GM12892 (cell line): Measurements from ENCODE around the gene ST8SIA2.

Source experiments
- POLR2A ChIP-seq: IDR thresholded peaks from 2 replicates; pipeline ENCODE4 v1.6.1; 2011; ENCODE audit warnings: low read depth, low read length, control low read depth
- POLR2AphosphoS5 ChIP-seq: IDR thresholded peaks from 2 replicates; pipeline ENCODE4 v1.6.1; 2011; ENCODE audit warnings: low read depth, low read length, control low read depth
- TAF1 ChIP-seq: IDR thresholded peaks from 2 replicates; pipeline ENCODE4 v1.6.1; 2011; ENCODE audit warnings: low read depth, mild to moderate bottlenecking, control low read depth, low read length, borderline replicate concordance

DNA sequence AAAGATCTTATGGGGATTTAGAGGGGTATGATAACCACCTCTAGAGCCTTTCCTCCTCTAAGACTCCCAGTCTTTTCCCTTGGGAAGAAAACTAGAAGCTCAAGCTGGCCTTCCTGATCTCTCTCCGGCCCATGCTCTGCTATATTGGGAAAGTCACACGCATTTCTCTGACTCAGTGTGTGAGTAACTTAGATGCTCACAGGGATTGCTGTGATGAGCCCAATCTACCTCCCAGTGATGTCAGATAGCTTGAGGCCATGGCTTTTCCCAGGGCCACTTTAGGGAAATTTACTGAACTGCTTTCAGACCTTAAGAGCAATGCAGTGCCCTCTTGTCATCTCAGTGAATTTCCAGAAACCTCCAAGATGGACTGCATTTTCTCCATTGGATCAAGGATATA is 8.6 kb upstream of the ST8SIA2 start:
- no peak for TF ChIP-seq POLR2AphosphoS5
- no peak for TF ChIP-seq POLR2A
- TF ChIP-seq TAF1, result no peak
